AG10803 (cell line): Measurements from ENCODE around the gene TBC1D22A.

Experiments used
- DNase-seq: peaks from one replicate; pipeline ENCODE4 v3.0.0; 2010; ENCODE audit warnings: low read depth
- H3K4me3 ChIP-seq: 2 replicates; pipeline ENCODE4 v1.5.1; 2011; ENCODE audit warnings: mild to moderate bottlenecking, low read length, control low read depth
- TF ChIP-seq, protein P1 (sequence below): conservative IDR thresholded peaks from 2 replicates; pipeline ENCODE4 v1.5.1; 2011; ENCODE audit warnings: mild to moderate bottlenecking, low read length, control low read depth, inconsistent platforms

Gene TBC1D22A

DNA sequence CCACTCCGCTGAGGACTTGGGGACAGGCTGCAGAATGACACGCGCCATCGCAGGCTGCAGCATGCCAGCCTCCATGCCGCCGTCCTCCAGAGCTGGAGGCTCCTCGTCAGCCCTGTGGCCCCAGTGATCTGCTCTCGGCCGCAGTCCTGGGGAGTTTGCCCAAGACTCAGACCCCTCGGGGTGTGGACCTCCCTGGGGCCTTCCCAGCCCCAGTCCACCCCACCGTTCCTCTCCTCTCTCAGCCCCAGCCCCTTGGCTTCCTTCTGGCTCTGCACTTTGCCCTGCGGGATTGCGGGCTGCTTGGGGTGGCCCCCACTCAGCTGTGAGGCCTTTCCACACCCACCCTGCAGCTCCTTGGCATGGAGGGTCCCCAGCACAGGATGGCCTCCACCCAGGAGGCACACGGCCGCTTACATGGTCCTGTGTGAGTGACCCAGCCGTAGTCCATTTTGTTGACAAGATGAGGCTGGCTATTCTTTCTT, 414.9 kb downstream of the TBC1D22A start:
- DNase-seq = no peak
- TF ChIP-seq, protein P1, sequence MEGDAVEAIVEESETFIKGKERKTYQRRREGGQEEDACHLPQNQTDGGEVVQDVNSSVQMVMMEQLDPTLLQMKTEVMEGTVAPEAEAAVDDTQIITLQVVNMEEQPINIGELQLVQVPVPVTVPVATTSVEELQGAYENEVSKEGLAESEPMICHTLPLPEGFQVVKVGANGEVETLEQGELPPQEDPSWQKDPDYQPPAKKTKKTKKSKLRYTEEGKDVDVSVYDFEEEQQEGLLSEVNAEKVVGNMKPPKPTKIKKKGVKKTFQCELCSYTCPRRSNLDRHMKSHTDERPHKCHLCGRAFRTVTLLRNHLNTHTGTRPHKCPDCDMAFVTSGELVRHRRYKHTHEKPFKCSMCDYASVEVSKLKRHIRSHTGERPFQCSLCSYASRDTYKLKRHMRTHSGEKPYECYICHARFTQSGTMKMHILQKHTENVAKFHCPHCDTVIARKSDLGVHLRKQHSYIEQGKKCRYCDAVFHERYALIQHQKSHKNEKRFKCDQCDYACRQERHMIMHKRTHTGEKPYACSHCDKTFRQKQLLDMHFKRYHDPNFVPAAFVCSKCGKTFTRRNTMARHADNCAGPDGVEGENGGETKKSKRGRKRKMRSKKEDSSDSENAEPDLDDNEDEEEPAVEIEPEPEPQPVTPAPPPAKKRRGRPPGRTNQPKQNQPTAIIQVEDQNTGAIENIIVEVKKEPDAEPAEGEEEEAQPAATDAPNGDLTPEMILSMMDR = no peak
- H3K4me3 ChIP-seq = no peak overlapping the region

DNA sequence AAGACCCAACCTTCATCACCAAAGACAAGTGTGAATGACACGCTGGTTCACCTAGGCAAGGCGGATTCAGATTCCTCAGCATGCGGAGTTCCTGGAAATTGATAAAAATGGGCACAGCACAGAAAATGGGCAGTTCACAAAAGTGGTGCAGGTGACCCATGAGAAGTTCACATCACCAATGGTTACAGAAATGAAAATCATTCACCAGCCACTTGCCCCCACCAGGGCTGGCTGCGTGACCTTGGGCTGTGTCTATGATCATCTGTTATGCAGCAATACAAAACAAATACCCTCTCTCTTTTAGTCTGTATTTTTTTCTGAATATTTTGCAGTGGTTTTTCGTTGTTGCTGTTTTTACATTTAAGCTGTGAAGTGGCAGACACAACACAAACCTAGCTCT, 415.9 kb downstream of the TBC1D22A start:
- DNase-seq = no peak
- TF ChIP-seq, protein P1 = no peak
- H3K4me3 ChIP-seq = no peak overlapping the region

DNA sequence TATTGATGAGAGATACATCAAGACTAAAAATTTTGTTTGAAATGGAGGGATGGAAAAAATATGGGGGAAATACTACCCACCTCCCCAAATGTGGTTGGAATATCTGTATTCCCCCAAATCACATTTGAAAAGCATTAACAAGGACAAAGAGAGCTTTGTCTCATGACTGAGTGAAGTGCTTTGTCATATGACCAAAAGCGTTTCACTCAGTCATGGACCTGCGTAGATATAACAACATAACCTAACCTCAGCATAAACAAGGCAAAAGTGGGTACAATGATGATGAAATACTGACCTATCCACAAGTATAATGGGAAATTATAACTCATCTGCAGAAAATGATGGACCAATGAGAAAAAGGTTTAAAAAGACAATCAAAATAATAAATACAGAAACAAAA, 418.3 kb downstream of the TBC1D22A start:
- TF ChIP-seq, protein P1 = no peak
- no peak for DNase-seq
- no peak overlapping the region for H3K4me3 ChIP-seq

- H3K4me3 ChIP-seq = no peak overlapping the region
- TF ChIP-seq, protein P1 = no peak
- DNase-seq = no peak
Measured at GRCh38 chr22:47187176-47187957, 424.9 kb downstream of the TBC1D22A start.

GRCh38 chr22:47188261-47189055, 426.0 kb downstream of the TBC1D22A start:
- TF ChIP-seq, protein P1 = no peak
- no peak overlapping the region for H3K4me3 ChIP-seq
- DNase-seq = no peak

DNA sequence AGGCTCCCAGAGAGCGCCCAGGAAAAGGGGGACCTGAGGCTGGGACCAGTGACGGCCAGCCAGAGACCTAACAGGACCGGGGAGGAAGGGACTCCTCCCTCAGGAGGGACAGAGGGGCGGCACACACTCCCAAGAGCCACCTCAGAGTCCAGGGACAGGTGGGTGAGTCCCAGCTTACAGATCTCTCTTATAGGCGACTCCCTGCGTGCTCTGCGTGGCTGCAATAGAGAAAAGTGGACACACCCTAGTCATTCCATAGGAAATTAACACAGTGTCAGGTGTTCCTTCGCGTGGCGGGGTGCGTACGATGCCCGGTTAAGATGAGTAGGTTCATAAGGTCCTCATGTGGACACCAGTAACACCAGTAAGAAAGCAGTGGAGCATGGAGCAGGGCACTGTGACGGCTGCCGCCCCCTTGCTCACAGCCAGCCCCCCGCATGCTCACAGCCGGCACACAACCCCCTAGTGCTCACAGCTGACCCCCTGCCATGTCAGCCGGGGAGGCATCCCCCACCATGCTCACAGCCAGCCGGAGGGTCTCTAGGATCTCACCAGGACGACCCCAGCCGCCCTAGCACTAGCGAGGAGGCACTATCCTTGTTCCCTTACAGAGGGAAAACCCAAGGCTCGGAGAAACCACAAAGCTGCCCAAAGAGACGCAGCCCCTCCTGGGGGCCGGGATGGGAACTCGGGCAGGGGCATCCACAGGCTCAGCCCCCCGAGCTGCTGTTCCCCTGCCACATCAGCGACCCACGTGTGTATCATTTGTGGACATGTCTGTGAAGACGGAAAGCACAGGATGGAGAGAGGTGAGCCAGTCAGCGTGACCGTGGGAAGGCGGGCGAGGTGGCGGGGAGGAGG, 426.8 kb downstream of the TBC1D22A start:
- TF ChIP-seq, protein P1 = no peak
- DNase-seq = no peak
- H3K4me3 ChIP-seq = no peak overlapping the region
